GM18520 (cell line): ENCODE measurements around the gene LATS2.

Source experiments
- ATAC-seq: cut with Tn5 transposase; IDR thresholded peaks from one replicate; pipeline ENCODE4 v1.9.1; 2021; ENCODE audit not compliant: unreplicated experiment

Gene LATS2

GRCh38 chr13:21048901-21049698, 12.3 kb downstream of the LATS2 start:
- ATAC-seq = no peak

- ATAC-seq = no peak
Observed at GRCh38 chr13:21047591-21048282, 13.6 kb downstream of the LATS2 start.

GRCh38 chr13:21047087-21047486, 14.3 kb downstream of the LATS2 start:
- no peak for ATAC-seq

GRCh38 chr13:21046203-21046602, 15.2 kb downstream of the LATS2 start:
- ATAC-seq = no peak

- ATAC-seq = no peak
Observed at GRCh38 chr13:21045100-21045499, 16.3 kb downstream of the LATS2 start.

- no peak for ATAC-seq
Observed at GRCh38 chr13:21043898-21044297, 17.5 kb downstream of the LATS2 start.

- ATAC-seq = no peak
Observed at GRCh38 chr13:21040120-21040826, 21.1 kb downstream of the LATS2 start.

GRCh38 chr13:21039097-21039800, 22.1 kb downstream of the LATS2 start:
- no peak for ATAC-seq

- ATAC-seq = no peak
Observed at GRCh38 chr13:21037656-21038055, 23.7 kb downstream of the LATS2 start.

- ATAC-seq = no peak
Observed at GRCh38 chr13:21035498-21035897, 25.9 kb downstream of the LATS2 start.

GRCh38 chr13:21034603-21035191, 26.7 kb downstream of the LATS2 start:
- ATAC-seq = no peak

- no peak for ATAC-seq
Observed at GRCh38 chr13:21033856-21034602, 27.4 kb downstream of the LATS2 start.

- ATAC-seq = no peak
Observed at GRCh38 chr13:21033212-21033840, 28.1 kb downstream of the LATS2 start.

GRCh38 chr13:21032656-21033055, 28.7 kb downstream of the LATS2 start:
- ATAC-seq = no peak

GRCh38 chr13:21031594-21032275, 29.7 kb downstream of the LATS2 start:
- no peak for ATAC-seq

- no peak for ATAC-seq
Observed at GRCh38 chr13:21025539-21025938, 35.8 kb downstream of the LATS2 start.

- ATAC-seq = no peak
Observed at GRCh38 chr13:21022056-21022979, 39.1 kb downstream of the LATS2 start.

GRCh38 chr13:21020581-21020980, 40.8 kb downstream of the LATS2 start:
- no peak for ATAC-seq
